Keratinocyte (primary cell): ENCODE data around the gene TTC9.

ENCODE experiments used
- CTCF ChIP-seq, 3 experiments: IDR thresholded peaks in 1 of 3; conservative IDR thresholded peaks in 1 of 3; optimal IDR thresholded peaks in 1 of 3; 2 replicates in 2 of 3; 3 replicates in 1 of 3; pipeline versions ENCODE3 to v1.5.1; 2011; ENCODE audit warnings: low read length in 3 of 3, mild to moderate bottlenecking in 3 of 3, moderate library complexity in 2 of 3, control low read depth in 1 of 3, inconsistent platforms in 1 of 3; ENCODE audit not compliant: insufficient read depth in 2 of 3; ENCODE audit errors: extremely low read depth in 1 of 3
- EZH2 ChIP-seq: IDR thresholded peaks from one replicate; pipeline ENCODE4 v1.6.1; 2012; ENCODE audit warnings: inconsistent platforms, mild to moderate bottlenecking, low read length, moderate library complexity

- TF ChIP-seq CTCF (optimal IDR thresholded peaks at IDR 0.05 in 1 of 3, IDR thresholded peaks at IDR 0.05 in 1 of 3, conservative IDR thresholded peaks at IDR 0.05 in 1 of 3; ENCODE audit: extremely low read depth in 1 of 3, insufficient read depth in 2 of 3, low read length in 3 of 3) (no peak), EZH2 (no peak)
These were observed 42.4 kb upstream of the TTC9 start for GRCh38 chr14:70599345-70599744.
